ENCODE measurements around the gene CCL8.

DNA sequence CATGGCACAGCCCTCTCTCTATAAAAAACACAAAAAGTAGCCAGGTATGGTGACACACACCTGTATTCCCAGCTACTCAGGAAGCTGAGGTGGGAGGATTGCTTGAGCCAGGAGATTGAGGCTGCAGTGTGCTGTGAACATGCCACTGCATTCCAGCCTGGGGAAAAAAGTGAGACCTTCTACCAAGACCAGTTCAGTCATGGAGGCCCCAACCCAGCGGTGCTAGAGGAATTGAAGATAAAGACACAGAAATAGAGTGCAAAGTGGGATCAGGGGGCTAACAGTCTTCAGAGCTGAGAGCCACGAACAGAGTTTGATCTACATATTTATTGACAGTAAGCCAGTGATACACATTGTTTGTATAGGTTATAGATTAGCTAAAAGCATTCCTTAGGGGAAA is 15.6 kb upstream of the CCL8 start:
- TF ChIP-seq EP300 (IDR thresholded peaks at IDR 0.05; ENCODE audit: borderline replicate concordance) (no peak), TAF1 (IDR thresholded peaks at IDR 0.05; ENCODE audit: low read depth) (no peak), FOXM1 (IDR thresholded peaks at IDR 0.05; ENCODE audit: borderline replicate concordance, low read depth) (no peak), CREB1 (IDR thresholded peaks at IDR 0.05; ENCODE audit: low read depth) (no peak)
- TF ChIP-seq, protein P1, sequence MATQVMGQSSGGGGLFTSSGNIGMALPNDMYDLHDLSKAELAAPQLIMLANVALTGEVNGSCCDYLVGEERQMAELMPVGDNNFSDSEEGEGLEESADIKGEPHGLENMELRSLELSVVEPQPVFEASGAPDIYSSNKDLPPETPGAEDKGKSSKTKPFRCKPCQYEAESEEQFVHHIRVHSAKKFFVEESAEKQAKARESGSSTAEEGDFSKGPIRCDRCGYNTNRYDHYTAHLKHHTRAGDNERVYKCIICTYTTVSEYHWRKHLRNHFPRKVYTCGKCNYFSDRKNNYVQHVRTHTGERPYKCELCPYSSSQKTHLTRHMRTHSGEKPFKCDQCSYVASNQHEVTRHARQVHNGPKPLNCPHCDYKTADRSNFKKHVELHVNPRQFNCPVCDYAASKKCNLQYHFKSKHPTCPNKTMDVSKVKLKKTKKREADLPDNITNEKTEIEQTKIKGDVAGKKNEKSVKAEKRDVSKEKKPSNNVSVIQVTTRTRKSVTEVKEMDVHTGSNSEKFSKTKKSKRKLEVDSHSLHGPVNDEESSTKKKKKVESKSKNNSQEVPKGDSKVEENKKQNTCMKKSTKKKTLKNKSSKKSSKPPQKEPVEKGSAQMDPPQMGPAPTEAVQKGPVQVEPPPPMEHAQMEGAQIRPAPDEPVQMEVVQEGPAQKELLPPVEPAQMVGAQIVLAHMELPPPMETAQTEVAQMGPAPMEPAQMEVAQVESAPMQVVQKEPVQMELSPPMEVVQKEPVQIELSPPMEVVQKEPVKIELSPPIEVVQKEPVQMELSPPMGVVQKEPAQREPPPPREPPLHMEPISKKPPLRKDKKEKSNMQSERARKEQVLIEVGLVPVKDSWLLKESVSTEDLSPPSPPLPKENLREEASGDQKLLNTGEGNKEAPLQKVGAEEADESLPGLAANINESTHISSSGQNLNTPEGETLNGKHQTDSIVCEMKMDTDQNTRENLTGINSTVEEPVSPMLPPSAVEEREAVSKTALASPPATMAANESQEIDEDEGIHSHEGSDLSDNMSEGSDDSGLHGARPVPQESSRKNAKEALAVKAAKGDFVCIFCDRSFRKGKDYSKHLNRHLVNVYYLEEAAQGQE (IDR thresholded peaks at IDR 0.05; ENCODE audit: low read depth): no peak
